Smooth muscle cell (in vitro differentiated cells): Measurements from ENCODE around the gene ZC3HAV1. TPM values are rescaled to one million over a fixed set of nuclear protein-coding genes. Genes with fewer than 3 reads are reported as not detected.

Experiments
- DNase-seq: peaks from one replicate; lab custom pipeline; 2025; ENCODE audit not compliant: unreplicated experiment; lab: John Stamatoyannopoulos, UW
- H2AFZ ChIP-seq: fragments of 200-600 bp; sonication (generic); 2 replicates; pipeline ENCODE4 v1.6.0; 2016; ENCODE audit warnings: antibody characterized with exemption, low read depth, mild to moderate bottlenecking
- H3F3A ChIP-seq: fragments of 200-600 bp; sonication (generic); 2 replicates; pipeline ENCODE4 v1.6.0; 2017; ENCODE audit warnings: antibody characterized with exemption, low read depth
- H3K27ac ChIP-seq: fragments of 200-600 bp; sonication (generic); 2 replicates; pipeline ENCODE4 v1.5.1; 2016; ENCODE audit warnings: low read depth, mild to moderate bottlenecking
- H3K27me3 ChIP-seq: fragments of 200-600 bp; sonication (generic); 2 replicates; pipeline ENCODE4 v1.6.1; 2016; ENCODE audit warnings: low read depth, mild to moderate bottlenecking
- H3K36me3 ChIP-seq: fragments of 200-600 bp; sonication (generic); 2 replicates; pipeline ENCODE4 v1.5.1; 2016; ENCODE audit warnings: low read depth
- H3K4me1 ChIP-seq: fragments of 200-600 bp; sonication (generic); 2 replicates; pipeline ENCODE4 v1.5.1; 2016; ENCODE audit warnings: low read depth
- H3K4me2 ChIP-seq: fragments of 200-600 bp; sonication (generic); 2 replicates; pipeline ENCODE4 v1.6.0; 2016; ENCODE audit warnings: mild to moderate bottlenecking
- H3K4me3 ChIP-seq: fragments of 200-600 bp; sonication (generic); 2 replicates; pipeline ENCODE4 v1.5.1; 2016; ENCODE audit warnings: mild to moderate bottlenecking
- H3K79me2 ChIP-seq: fragments of 200-600 bp; sonication (generic); 2 replicates; pipeline ENCODE4 v1.6.0; 2016; ENCODE audit warnings: low read depth, mild to moderate bottlenecking
- H3K9ac ChIP-seq: fragments of 200-600 bp; sonication (generic); 2 replicates; pipeline ENCODE4 v1.6.0; 2016; ENCODE audit warnings: low read depth
- H3K9me3 ChIP-seq: fragments of 200-600 bp; sonication (generic); replicated peaks from 2 replicates; pipeline ENCODE4 v1.5.1; 2016; ENCODE audit warnings: low read depth
- H4K20me1 ChIP-seq: fragments of 200-600 bp; sonication (generic); 2 replicates; pipeline ENCODE4 v1.6.0; 2016; ENCODE audit warnings: low read depth
- WGBS: methylation state at CpG from one replicate; pipeline ENCODE4 v1.1.7; 2016; ENCODE audit warnings: low lambda C conversion rate; 5-methylcytosine and 5-hydroxymethylcytosine counted together
- polyA plus RNA-seq: library from polyadenylated mRNA; unstranded; fragments of >200 nt; fragmentation: Nextera tagmentation; extraction: Ambion mirVana; gene quantifications from 2 replicates; pipeline ENCODE4 v1.2.1, GENCODE V29; 2016
- total RNA-seq: library from RNA; depleted of rRNA; stranded (reverse); fragments of >200 nt; gene quantifications from 2 replicates; pipeline ENCODE4 v1.2.3, GENCODE V29; 2014
- TF ChIP-seq, protein P1 (sequence below): fragments of 200-600 bp; sonication (generic); IDR thresholded peaks from 2 replicates; pipeline ENCODE4 v1.5.1; 2017; ENCODE audit warnings: borderline replicate concordance, mild to moderate bottlenecking, antibody characterized with exemption; ENCODE audit not compliant: insufficient read depth, poor library complexity, severe bottlenecking

The ZC3HAV1 gene
- total and polyA plus RNA-seq, 2 experiments from 2014 or later: 4.7 to 12.1 TPM

- H3K27me3 ChIP-seq: no peaks in the 10 kb centered on the region
- WGBS: 95% methylated on average over 3 of the region's 3 CpGs
- H3K4me2 ChIP-seq: no peak overlapping the region
- no peak overlapping the region for H3K9ac ChIP-seq
- H3K4me1 ChIP-seq: no peaks in the 10 kb centered on the region
- TF ChIP-seq, protein P1, sequence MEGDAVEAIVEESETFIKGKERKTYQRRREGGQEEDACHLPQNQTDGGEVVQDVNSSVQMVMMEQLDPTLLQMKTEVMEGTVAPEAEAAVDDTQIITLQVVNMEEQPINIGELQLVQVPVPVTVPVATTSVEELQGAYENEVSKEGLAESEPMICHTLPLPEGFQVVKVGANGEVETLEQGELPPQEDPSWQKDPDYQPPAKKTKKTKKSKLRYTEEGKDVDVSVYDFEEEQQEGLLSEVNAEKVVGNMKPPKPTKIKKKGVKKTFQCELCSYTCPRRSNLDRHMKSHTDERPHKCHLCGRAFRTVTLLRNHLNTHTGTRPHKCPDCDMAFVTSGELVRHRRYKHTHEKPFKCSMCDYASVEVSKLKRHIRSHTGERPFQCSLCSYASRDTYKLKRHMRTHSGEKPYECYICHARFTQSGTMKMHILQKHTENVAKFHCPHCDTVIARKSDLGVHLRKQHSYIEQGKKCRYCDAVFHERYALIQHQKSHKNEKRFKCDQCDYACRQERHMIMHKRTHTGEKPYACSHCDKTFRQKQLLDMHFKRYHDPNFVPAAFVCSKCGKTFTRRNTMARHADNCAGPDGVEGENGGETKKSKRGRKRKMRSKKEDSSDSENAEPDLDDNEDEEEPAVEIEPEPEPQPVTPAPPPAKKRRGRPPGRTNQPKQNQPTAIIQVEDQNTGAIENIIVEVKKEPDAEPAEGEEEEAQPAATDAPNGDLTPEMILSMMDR: no peak
- H3K36me3 ChIP-seq: no peaks in the 10 kb centered on the region
- no peaks in the 10 kb centered on the region for H3K79me2 ChIP-seq
- H2AFZ ChIP-seq: no peak overlapping the region
- no peaks in the 10 kb centered on the region for H3K9me3 ChIP-seq
- DNase-seq: no peak
- no peak overlapping the region for H3K27ac ChIP-seq
- H4K20me1 ChIP-seq: no peaks in the 10 kb centered on the region
- H3F3A ChIP-seq: no peaks in the 10 kb centered on the region
- H3K4me3 ChIP-seq: no peak overlapping the region
These were observed 4.5 kb upstream of the ZC3HAV1 start for GRCh38 chr7:139114018-139114417.

DNA sequence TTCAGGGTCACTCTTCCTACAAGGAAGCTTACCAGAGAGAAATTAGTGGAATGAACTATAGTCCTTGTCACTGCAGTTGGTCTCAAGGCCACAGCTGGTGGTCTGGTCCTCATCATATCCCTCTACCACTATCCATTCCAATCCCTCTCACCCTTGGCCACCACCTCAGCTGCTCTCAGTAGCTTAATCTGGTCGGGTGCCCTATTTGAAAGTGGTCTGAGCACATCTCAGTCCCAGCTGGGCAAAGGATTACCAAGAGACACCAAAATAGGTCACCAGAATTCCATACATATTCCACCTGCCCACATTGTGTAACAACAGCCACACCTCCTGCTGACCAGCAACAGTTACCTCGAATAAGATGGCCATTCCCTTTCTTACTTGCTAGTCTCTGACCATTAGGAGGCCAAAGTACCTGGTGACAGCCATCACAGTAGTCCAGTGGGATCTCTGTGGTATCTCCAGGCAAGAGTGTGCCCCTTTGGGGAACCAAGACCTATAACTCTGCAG lies 3.3 kb upstream of the ZC3HAV1 start:
- Histone ChIP-seq H3K36me3 (no peaks in the 10 kb centered on the region), H3K4me1 (peaks cover 2% of the 10 kb centered on the region), H3K4me3 (no peak overlapping the region), H2AFZ (no peak overlapping the region), H3K27me3 (no peaks in the 10 kb centered on the region), H3K79me2 (peaks cover 2% of the 10 kb centered on the region), H3K4me2 (no peak overlapping the region), H4K20me1 (no peaks in the 10 kb centered on the region), H3F3A (no peaks in the 10 kb centered on the region), H3K9me3 (no peaks in the 10 kb centered on the region), H3K27ac (no peak overlapping the region), H3K9ac (no peak overlapping the region)
- WGBS: 87% methylated on average over 2 of the region's 2 CpGs
- TF ChIP-seq, protein P1: no peak
- DNase-seq: no peak

- no peaks in the 10 kb centered on the region for H4K20me1 ChIP-seq
- no peak overlapping the region for H3K4me2 ChIP-seq
- no peak overlapping the region for H3K4me3 ChIP-seq
- no peak for DNase-seq
- no peaks in the 10 kb centered on the region for H3F3A ChIP-seq
- H2AFZ ChIP-seq: no peak overlapping the region
- H3K79me2 ChIP-seq: peaks cover 5% of the 10 kb centered on the region
- TF ChIP-seq, protein P1: no peak
- no peak overlapping the region for H3K27ac ChIP-seq
- H3K27me3 ChIP-seq: no peaks in the 10 kb centered on the region
- WGBS: 89% methylated on average over 3 of the region's 3 CpGs
- H3K36me3 ChIP-seq: no peaks in the 10 kb centered on the region
- H3K9ac ChIP-seq: no peak overlapping the region
- no peaks in the 10 kb centered on the region for H3K9me3 ChIP-seq
- peaks cover 3% of the 10 kb centered on the region for H3K4me1 ChIP-seq
These were observed 2.8 kb upstream of the ZC3HAV1 start for GRCh38 chr7:139112316-139112715.

DNA sequence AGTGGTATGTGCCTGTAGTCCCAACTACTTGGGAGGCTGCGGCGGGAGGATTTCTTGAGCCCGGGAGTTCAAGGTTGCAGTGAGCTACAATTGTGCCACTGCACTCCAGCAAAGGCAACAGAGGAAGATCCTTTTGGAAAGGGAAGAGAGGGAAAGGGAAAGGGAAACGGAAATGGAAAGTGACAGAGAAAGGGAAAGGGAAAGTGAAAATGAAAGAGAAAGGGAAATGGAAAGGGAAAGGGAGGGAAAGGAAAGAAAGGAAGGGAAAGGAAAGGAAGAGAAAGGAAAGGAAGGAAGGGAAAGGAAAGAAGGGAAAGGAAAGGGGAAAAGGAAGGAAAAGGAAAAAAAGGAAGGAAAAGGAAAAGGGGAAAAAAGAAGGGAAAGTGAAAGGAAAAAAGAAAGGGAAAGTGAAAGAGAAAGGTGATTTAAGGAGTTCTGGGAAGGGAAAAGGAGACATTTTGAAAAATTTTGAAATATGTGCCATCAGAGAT lies 2.3 kb upstream of the ZC3HAV1 start:
- Histone ChIP-seq H3K79me2 (peaks cover 5% of the 10 kb centered on the region), H3K27ac (no peak overlapping the region), H4K20me1 (no peaks in the 10 kb centered on the region), H3K4me3 (no peak overlapping the region), H3K27me3 (no peaks in the 10 kb centered on the region), H3K4me1 (peaks cover 3% of the 10 kb centered on the region), H3F3A (no peaks in the 10 kb centered on the region), H2AFZ (no peak overlapping the region), H3K9me3 (no peaks in the 10 kb centered on the region), H3K9ac (no peak overlapping the region), H3K36me3 (no peaks in the 10 kb centered on the region), H3K4me2 (no peak overlapping the region)
- 92% methylated on average over 4 of the region's 4 CpGs for WGBS
- TF ChIP-seq, protein P1: no peak
- no peak for DNase-seq
